Erythroblast (primary cell): Measurements from ENCODE around the gene GPNMB.

ENCODE experiments used
- DNase-seq, 2 experiments: peaks; one replicate each; lab custom pipeline; 2025; lab: John Stamatoyannopoulos, UW
- GATA1 ChIP-seq: IDR thresholded peaks from 2 replicates; pipeline ENCODE4 v1.6.1; 2011; ENCODE audit warnings: low read depth, mild to moderate bottlenecking, control low read depth, low read length, moderate library complexity
- POLR2A ChIP-seq: IDR thresholded peaks from 2 replicates; pipeline ENCODE4 v1.6.1; 2011; ENCODE audit warnings: mild to moderate bottlenecking, low read length

GPNMB gene

DNA sequence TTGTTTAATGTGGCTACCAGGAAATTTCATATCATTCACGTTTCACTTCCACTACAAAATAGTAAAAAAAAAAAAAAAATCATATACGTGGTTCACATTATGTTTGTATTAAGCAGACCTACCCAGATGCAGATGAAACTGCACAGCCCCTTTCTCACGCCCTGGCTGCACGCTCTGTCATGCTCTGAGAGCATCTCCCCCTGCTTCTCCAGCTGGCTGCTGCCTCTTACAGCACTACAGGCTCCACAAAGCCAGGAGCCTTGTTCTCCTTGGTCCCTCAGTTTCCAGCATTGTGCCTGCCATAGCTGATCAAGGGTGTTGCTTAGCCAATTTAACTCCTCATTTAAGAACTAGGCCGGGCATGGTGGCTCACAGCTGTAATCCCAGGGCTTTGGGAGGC is 6.9 kb upstream of the GPNMB start:
- DNase-seq = no peak
- no peak for TF ChIP-seq GATA1
- TF ChIP-seq POLR2A = no peak

DNA sequence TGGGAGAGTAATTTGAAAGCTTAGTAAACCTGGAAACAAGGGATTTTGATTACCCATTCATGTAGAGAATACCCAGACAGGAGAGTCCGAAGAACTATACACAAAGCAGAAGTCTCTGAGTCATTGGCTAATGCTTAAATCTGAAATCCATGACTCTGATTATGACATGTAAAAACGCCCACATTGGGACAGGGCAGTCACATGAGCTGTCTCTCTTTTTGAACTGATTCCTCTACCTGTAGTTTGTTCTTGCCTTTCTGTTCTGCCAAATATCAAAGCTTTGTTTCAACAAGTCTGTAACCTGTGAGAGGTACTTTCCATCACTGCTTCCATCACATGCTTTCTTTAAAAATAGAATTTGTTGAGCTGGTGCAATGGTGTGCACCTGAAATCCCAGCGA is 4.3 kb upstream of the GPNMB start:
- TF ChIP-seq POLR2A (no peak), GATA1 (no peak)
- no peak for DNase-seq

DNA sequence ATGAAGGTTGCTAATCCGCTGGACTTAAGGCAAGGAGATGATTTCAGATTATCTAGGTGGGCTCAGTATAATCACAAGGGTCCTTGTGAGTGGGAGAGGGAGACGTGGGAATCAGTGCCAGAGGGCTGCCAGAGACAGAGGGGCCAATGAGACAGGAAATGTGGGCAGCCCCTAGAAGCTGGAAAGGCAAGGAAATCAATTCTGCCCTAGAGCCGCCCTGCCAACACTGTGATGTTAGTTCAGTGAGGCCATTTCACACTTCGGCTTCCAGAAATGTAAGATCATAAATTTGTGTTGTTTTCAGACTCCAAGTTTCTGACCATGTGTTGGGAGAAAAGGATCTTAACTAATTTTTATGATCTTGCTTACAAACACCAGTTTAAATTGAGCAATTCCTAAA is 3.6 kb upstream of the GPNMB start:
- TF ChIP-seq GATA1 (no peak), POLR2A (no peak)
- no peak for DNase-seq

DNA sequence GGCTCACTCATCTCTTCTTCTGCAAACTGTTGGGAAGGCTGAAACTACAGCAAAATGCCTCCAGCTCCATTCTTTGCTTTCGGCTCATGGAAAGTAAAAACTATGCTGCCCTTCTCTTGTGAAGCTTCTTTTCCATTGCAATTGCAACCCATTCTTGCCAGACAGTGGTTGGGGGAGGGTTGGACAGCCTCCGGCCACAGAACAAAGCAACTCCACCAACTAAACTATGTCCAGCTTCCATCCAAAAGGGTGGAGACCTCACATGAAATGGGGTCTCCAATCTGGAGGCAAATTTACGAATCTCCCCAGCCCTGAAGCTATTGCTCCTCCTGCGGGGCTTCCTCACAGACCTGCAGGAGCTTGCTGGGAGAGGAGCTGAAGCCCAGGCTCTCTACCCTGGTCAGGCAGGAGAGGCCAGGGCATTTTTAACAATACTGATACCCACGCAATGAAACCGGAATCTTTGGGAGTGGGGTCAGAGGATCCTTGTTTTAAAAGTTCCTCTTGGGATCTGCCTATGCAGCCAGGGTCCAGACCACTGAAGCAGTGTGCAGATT is 549 bp downstream of the GPNMB start:
- DNase-seq = no peak
- TF ChIP-seq POLR2A (no peak), GATA1 (no peak)

DNA sequence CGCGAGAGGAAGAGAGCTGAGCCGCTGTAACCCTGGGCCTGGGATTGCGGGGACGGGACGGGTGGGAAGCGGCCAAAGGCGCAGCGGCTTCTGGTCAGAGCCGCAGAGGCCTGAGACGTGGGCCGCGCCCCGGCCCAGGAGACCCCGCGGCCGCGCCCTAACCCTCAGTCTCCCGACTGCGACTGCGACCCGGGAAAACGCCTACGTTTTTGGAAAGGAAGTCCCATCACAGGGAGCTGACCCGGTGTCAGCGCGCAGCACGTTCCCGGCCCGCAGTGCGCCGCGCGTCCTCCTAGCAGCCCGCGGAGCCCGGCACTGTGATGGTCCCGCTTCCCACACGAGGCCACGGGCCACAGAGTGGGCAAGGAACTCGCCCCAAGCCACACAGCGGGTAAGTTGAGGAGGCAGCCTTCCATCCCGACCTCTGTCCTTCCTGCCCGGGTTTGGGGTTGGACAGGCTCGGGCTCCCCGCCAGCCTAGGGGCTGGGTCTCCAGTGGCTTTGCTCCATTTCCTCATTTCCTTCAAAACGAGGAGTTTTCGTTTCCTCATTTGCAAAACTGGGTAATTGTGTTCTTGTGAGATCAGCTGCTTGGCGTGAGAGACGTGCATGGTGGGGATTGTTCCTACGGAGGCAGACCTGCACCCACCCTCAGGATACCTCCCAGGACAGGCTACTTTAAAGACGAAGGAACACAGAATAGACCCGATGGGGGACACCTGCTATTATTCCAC is 1.2 kb downstream of the GPNMB start:
- TF ChIP-seq GATA1 (no peak), POLR2A (no peak)
- DNase-seq = no peak

DNA sequence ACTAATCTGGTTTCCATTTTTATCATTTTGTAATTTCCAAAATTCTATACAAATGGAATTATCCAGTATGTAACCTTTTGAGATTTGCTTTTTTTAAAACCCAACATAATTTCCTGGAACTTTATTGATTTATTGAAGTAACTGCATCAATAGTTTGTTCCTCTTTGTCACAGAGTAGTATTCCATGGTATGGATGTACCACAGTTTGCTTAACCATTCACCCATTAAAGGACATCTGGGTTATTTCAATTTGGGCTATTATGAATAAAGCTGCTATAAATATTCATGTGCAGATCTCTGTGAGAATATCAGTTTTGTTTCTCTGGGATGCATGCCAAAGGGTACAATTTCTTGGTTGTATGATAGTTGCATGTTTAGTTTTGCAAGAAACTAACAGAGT is 2.9 kb downstream of the GPNMB start:
- no peak for DNase-seq
- TF ChIP-seq GATA1 (no peak), POLR2A (no peak)

DNA sequence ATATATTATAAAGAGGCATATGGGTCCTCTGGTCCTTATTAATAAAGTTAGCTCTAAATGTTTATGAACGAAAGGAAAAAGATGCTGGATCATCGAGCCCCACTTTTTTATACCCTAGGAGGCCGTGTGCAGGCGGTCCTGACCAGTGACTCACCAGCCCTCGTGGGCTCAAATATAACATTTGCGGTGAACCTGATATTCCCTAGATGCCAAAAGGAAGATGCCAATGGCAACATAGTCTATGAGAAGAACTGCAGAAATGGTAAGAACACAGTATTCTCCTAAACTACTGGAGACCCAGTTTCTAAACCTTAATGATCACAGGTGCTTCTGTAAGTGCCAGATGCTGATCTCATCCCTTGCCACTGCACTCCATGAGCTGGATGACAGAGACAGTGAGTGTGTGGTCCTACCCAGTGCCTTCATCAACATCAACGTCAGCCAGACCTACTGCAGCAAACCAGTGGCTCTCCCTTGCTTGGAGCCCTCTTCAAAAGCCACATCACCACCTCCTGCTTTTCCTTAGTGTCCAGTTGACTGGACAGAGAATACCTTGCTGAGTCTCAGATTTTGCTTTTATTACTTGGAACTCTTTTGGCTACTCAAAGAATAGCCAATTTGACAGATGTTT is 7.6 kb downstream of the GPNMB start:
- TF ChIP-seq POLR2A (no peak), GATA1 (no peak)
- DNase-seq = no peak

DNA sequence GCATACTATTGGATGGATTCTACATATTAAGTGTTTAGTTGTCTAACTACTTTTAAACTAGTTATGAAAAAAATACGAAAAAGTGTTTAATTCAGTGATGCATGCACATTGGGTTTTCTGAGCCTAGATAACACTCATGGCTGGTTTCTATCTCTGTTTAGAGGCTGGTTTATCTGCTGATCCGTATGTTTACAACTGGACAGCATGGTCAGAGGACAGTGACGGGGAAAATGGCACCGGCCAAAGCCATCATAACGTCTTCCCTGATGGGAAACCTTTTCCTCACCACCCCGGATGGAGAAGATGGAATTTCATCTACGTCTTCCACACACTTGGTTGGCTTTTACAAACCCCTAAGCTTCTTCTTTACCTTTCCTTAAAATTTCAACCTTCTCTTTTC is 10.2 kb downstream of the GPNMB start:
- TF ChIP-seq POLR2A = no peak
- no peak for TF ChIP-seq GATA1
- peak; percentile 21 to 73 for DNase-seq

DNA sequence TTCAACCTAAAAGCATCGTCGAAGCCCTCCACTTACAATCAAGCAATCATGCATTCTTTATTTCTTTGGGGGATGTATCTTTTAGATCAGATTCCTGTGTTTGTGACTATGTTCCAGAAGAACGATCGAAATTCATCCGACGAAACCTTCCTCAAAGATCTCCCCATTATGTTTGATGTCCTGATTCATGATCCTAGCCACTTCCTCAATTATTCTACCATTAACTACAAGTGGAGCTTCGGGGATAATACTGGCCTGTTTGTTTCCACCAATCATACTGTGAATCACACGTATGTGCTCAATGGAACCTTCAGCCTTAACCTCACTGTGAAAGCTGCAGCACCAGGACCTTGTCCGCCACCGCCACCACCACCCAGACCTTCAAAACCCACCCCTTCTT is 13.8 kb downstream of the GPNMB start:
- no peak for TF ChIP-seq GATA1
- no peak for TF ChIP-seq POLR2A
- no peak for DNase-seq

DNA sequence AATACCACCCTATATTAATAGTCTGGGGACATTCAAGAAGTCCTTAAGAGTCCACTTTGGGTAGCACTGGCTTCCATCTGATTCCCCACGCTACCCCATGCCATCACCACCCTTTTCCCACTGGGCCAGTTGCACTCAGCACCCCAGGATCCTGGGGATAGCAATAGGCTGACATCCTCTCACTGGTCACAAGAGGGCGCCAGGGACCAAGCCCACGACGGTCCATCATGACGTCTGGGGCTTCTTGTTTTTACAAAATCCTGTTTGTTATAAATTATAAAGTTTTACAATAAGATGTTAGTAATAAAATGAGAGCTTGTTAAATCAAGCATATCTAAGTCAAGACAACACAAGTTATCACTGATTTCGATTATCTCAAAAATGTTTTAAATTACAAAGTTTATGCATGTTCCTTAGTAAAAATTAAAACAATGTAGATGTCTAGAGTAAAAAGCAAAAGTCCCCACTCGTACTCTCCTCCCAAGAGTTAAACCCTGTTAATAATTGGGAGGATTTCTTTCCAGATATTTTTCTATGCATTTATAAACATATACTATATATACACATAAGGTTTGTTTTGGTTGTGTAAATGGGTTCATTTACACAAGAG is 15.4 kb downstream of the GPNMB start:
- no peak for TF ChIP-seq GATA1
- TF ChIP-seq POLR2A = no peak
- peak; percentile 78 to 86 for DNase-seq

DNA sequence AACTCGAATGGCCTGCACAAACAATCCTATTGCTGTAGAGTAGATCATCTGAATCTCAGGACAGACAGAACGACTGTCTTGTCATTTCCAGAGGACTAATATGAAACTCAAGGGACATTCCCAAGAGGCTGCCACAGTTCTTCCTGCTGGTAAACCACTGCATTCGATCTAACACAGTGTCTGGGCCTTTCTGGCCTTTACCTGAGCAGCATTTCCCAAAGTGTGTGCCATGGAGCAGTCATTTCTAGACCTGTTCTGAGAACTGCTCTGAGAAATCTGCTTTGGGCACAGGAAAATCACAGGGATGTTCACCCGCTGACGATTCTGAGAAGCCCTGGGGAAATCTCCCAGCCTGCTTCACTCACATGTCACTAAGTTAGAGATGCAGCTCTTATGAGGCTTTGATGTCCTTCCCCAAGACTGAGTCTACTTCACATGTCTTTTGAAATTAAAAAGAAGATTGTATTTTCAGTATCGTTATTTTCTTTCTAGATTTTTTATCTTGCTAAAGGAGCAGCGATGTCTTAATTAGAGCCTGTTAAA is 18.4 kb downstream of the GPNMB start:
- DNase-seq = no peak
- TF ChIP-seq GATA1 = no peak
- TF ChIP-seq POLR2A = no peak

DNA sequence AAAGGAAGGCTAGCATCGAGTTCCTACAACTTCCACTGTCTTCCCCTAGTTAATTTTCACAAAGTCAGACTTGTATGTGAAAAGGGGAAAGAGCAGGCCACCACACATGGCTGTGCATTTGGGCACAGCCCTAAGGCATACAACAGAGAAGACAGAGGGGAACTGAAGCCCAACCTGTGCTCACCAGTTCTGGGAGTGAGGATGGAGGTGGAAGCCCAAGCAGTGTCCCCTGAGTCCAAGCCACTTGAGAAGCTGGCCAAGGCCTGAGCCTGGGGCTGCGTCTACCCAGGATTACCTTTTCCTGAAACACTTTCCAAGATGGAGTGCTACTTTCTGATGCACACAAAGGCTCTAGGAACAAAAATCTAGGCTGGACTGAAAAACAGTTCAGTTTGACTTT is 20.3 kb downstream of the GPNMB start:
- DNase-seq = no peak

DNA sequence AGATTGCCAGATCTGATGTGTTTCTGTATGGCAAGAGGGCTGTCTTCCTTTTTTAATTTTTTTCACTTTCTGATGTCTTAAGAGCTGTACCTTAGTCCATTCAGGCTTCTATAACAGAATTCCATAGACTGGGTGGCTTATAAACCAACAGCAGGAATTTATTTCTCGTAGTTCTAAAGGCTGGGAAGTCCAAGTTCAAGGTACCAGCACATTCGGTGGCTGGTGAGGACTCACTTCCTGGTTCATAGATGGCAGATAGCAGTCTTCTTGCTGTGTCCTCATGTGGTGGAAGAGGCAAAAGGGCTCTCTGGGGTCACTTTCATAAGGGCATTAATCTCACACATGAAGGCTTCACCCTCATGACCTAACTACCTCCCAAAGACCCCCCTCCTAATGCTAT is 20.8 kb downstream of the GPNMB start:
- no peak for TF ChIP-seq GATA1
- no peak for TF ChIP-seq POLR2A
- DNase-seq = no peak

More for the DNA sequence above, 20.3 kb downstream of the GPNMB start:
- TF ChIP-seq POLR2A = no peak
- no peak for TF ChIP-seq GATA1

DNA sequence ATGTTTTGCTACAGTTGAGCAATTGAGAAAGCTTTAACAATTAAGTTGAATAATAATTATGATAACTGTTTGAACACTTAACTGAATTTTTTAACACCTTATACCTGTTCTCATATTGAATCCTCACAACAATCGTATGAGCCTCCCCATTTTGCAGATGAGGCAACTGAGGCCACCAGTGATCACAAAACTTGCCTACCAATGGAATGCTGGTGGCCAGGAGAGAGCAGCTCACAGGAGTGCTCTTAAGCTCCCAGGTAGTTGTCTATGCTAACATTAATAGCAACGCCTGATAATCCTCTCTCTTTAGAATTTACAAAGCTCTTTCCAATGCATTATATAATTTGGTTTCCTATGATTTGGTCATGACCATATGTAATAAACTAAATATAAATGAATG is 21.6 kb downstream of the GPNMB start:
- DNase-seq = no peak
- TF ChIP-seq POLR2A = no peak
- TF ChIP-seq GATA1 = no peak
